GM21576 (cell line): ENCODE results near the gene UGGT2.
"Not testable (repeated sequence)": the region's sequence is repeated elsewhere in the genome, so short reads cannot be mapped to it uniquely, and the experiment has no call there.

Experiments used
- ATAC-seq: cut with Tn5 transposase; IDR thresholded peaks from one replicate; pipeline ENCODE4 v1.9.1; 2021; ENCODE audit warnings: mild to moderate bottlenecking, moderate library complexity; ENCODE audit not compliant: unreplicated experiment

The UGGT2 gene

GRCh38 chr13:96053003-96053703, at the start of gene UGGT2:
UGGT2 (minus strand) TSS chr13:96053401; CDS start chr13:96053312, 89 bp downstream.
- ATAC-seq, result peak; percentile 97

GRCh38 chr13:96100457-96101220, 47.4 kb upstream of the UGGT2 start:
- no peak for ATAC-seq

GRCh38 chr13:96093296-96094006, 40.2 kb upstream of the UGGT2 start:
- no peak for ATAC-seq

- no peak for ATAC-seq
Observed at GRCh38 chr13:96091164-96092117, 38.2 kb upstream of the UGGT2 start.

- peak; percentile 45 for ATAC-seq
Observed at GRCh38 chr13:96090240-96091101, 37.3 kb upstream of the UGGT2 start.

GRCh38 chr13:96089749-96090239, 36.6 kb upstream of the UGGT2 start, which contains the start of gene HS6ST3:
HS6ST3 (plus strand) TSS chr13:96090107.
- peak; percentile 40 for ATAC-seq

- ATAC-seq, result no peak
Observed at GRCh38 chr13:96089139-96089538, 35.9 kb upstream of the UGGT2 start.

GRCh38 chr13:96086736-96087135, 33.5 kb upstream of the UGGT2 start:
- no peak for ATAC-seq

GRCh38 chr13:96082640-96083039, 29.4 kb upstream of the UGGT2 start:
- ATAC-seq, result no peak

GRCh38 chr13:96081888-96082287, 28.7 kb upstream of the UGGT2 start:
- no peak for ATAC-seq

- ATAC-seq, result no peak
Observed at GRCh38 chr13:96080676-96081075, 27.5 kb upstream of the UGGT2 start.

GRCh38 chr13:96075953-96076543, 22.8 kb upstream of the UGGT2 start:
- peak; percentile 56 for ATAC-seq

- ATAC-seq, result no peak
Observed at GRCh38 chr13:96072392-96072791, 19.2 kb upstream of the UGGT2 start.

- ATAC-seq, result no peak
Observed at GRCh38 chr13:96071504-96071903, 18.3 kb upstream of the UGGT2 start.

GRCh38 chr13:96068729-96069128, 15.5 kb upstream of the UGGT2 start:
- no peak for ATAC-seq

GRCh38 chr13:96065849-96066248, 12.6 kb upstream of the UGGT2 start:
- no peak for ATAC-seq

GRCh38 chr13:96052656-96053002, 572 bp downstream of the UGGT2 start:
- ATAC-seq, result peak; percentile 46

- not testable (repeated sequence) for ATAC-seq
Observed at GRCh38 chr13:96051946-96052345, 1.3 kb downstream of the UGGT2 start.

GRCh38 chr13:96051491-96051890, 1.7 kb downstream of the UGGT2 start:
- not testable (repeated sequence) for ATAC-seq
